ENCODE results near the gene ABLIM2.
A peak's percentile ranks its signal among the peaks of the same experiment; 100 is the strongest.

ABLIM2 gene

DNA sequence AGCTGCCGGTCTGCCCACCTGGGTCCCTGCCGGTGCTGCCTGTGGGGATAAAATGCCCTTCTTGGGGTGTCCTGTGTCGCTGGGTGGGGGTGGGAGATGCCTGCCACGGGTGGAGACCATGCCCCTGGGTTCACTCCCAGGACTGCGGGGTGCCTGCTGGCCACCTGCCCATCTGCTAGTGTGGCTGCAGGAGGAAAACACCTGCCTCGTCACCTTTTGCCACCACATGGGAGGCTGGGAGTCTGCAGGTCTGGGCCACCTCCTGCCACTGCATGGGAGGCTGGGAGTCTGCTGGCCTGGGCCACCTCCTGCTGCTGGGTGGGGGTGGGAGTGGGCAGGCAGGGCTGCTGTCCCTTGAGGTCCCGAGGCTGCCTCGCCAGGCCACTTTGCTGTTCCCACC, 160.2 kb downstream of the ABLIM2 start:
- no peak for DNase-seq

DNA sequence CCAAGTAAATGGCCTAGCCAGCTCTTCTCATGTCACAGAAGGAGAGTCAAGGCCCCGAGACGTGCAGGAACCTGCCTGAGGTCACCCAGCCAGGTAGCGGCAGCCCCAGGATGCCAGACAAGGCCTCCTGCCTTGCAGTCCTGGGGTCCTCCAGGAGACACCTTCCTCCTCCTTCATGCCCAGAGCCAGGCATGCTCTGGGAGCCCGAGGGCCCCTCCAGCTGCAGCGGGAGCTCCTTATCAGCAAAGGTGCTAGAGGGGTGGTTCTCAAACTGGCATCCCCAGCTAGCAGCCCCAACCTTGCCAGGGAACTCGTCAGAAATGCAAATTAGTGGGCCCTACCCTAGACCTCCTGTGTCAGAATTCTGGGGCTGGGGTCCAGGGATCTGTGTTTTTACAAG, 162.7 kb downstream of the ABLIM2 start:
- DNase-seq: no peak

DNA sequence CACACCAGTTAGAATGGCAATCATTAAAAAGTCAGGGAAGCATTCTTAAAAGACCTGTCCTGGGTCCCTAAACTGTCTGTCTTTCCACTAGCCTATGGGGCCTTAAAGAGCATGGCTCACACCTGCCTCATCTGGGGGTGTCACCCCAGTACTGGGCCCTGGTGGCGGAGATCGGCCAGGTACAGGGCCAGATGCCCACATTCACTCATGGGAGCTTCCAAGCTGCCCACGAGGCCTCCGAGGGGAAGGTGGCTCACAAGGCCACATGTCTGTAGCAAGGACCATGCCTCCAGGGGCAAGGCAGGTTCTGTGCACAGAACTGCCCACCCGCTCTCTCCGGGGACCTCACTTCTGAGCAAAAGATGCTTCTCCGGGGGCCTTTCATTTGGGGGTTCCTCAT, 163.5 kb downstream of the ABLIM2 start:
- DNase-seq: no peak

DNA sequence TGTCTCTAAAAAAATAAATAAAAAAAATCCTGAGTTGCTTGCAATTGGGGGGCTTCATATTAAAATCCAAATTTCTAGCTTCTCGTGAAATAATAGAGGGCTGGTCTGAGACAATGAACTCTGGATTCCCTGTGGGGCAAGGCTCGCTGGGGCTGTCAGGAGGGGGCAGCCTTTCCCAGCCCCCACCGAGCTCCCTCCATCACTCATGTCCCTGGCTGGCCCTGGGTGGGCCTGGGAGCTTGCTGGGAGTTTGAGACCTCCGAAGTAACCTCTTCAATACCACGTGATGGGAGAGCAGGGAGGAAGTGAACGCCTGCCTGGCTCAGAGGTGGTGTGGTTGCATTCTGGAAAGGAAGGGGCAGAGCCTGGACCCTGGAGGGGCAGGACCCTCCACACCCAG, 164.9 kb downstream of the ABLIM2 start:
- DNase-seq: no peak

DNA sequence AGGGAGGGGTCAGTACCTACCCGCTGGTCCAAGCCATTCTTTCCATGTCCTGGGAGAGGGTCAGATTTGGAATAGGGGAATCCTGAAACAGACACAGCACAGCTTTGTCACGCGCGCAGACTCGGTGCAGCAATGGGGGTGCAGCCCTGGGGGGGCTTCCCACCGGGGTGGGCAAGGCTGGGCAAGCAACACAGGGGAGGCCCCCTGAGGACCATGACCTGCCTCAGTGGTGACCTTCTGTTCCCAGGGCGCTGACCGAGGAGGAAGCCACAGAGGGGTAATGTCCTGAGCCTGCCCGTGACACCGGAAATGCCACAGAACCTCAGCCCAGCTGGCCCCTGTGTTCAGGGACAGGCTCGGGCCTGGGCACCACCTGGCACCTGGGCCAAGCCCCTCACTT, 165.8 kb downstream of the ABLIM2 start:
- DNase-seq: no peak

DNA sequence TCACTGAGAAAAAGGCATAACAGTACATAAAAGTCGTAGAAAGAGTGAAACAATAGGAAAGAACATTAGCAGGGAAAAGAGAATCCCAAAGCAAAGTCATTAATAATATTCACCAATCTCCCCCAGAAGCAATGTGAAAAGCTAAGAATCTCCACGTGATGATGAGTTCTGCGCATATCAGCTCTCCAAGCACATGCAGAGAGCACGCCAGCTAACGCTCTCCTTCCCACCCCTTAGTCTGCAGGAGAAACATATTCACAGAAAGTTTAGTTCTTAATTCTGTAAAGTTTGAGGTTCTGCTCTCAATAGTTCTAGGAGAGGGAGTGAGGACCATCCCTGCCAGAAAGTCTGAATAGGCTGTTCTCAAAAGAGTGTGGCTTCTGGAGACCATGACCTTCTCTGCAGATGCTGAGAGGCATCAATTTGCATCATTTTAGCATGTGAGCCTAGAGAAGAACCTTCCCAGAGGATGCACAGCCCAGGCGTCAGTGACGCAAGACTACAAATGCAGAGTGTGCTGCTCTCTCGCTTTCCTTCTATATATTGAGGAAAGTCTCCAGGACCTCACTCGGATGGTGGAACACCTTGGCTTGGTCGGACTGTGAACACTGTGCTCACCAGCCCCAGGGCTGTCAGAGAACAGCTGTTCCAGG, 167.7 kb downstream of the ABLIM2 start:
- no peak for DNase-seq

DNA sequence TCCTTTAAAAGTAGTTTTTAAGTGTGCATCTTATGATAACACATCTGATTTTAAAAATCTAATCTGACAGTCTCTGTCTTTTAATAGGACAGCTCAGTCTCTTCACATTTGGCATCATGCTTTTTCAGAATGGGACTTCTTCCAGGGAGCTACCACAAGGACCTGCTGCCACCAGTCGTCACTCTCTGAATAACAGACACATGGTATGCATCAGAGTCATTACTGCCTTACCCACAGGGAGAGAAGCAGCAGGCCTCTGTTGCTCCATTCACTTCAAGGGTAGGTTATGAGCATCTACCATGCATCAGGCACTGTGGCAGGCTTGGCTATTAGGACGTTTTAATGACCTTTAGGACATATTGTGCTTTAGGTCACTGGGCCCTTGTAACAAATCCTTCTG, 169.0 kb downstream of the ABLIM2 start:
- DNase-seq: no peak

DNA sequence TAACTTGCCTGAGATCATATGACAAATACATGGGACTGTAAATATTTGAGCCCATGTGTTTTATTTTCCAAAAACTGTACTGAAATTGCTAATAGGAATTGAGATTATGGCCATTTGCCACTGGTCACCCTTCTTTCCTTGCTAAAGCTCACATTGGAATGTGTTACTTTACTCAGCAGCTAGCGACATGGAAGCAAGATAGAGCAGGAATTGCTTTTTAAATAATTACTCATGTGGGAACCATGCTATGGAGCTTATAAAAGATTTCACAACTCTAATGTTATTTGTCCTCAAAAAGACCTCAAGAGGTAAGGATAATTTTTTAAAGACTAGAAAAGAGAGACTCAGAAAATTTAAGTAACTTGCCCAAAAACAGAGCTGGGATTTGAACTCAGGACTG, 170.2 kb downstream of the ABLIM2 start:
- no peak for DNase-seq

DNA sequence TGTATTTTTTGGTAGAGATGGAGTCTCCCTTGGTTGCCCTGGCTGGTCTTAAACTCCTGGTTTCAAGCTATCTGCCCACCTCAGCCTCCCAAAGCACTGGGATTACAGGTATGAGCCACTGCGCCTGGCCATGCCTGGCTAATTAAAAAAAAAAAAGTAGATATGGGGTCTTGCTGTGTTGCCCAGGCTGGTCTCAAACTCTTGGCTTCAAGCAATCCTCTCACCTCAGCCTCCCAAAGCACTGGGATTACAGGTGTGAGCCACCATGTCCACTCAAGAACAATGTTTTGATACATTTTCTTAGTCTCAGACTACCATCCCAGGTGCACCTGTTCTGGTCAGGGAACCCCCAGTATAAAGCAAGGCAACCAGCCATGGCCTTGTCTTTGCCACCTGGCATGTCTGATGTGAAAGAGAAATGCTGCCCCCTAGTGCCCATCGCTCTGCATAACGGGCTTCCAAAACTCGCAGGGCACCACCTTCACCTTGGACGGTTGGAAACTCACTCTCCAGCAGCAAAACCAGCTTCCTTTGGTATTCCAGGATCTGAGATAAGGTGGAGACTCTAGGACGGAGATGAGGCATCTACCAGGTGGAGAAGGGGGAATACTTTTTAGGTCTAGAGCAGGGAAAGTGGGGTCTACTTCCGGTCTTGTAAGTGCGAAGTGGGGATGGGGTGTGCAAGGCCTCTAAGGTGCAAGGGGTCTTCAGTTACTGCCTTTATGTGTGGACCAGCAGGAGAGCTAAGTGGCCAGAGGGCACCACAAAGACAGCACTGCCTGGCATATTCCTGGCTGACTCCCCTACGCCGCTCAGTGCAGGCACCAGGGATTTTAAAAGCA, 171.2 kb downstream of the ABLIM2 start:
- DNase-seq: peak; percentile 68

DNA sequence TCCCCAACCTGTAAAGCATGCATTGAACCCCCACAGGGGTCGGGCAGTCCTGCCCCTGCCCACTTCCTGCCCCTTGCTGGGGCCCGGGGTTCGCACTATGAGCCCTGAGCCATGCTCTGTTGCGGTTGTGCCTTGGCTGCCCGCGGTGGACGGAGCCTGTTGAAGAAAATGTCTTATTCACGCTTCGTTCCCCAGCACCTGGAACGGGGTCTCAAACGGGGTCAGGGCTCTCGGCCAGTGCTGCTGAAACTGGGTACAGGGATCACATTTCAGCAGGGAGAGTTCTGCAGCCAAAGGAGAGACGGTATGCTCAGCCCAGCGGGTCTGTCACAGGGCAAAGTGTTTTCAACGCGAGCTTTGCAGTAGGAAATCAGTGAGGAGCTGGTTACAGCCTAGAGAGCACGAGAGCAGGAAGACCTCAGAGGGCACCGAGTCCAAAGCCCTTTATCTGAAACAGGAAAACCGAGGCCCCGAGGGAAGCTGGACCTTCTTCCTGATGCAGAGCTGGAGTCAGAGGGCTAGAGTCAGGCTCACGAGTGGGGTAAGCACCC, 172.6 kb downstream of the ABLIM2 start:
- DNase-seq: no peak

DNA sequence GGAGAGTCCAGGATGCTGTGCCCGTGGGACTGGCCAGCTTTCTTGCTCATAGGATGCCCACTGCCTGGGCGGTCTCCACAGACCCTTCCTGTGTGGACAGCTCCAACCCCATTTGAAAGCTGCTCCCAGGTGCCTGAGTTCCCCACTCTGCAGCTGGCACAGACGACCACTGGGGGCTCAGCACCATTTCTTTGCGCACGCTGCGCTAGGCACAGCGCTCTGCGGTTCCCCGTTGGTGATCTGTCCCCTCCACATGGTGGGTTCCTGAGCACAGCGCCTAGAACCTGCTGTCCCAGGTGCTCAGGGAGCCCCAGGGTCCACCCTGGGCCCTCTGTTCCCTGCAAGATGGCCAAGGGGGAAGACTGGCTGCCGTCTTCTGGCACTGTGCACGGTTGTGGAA, 173.5 kb downstream of the ABLIM2 start:
- no peak for DNase-seq

DNA sequence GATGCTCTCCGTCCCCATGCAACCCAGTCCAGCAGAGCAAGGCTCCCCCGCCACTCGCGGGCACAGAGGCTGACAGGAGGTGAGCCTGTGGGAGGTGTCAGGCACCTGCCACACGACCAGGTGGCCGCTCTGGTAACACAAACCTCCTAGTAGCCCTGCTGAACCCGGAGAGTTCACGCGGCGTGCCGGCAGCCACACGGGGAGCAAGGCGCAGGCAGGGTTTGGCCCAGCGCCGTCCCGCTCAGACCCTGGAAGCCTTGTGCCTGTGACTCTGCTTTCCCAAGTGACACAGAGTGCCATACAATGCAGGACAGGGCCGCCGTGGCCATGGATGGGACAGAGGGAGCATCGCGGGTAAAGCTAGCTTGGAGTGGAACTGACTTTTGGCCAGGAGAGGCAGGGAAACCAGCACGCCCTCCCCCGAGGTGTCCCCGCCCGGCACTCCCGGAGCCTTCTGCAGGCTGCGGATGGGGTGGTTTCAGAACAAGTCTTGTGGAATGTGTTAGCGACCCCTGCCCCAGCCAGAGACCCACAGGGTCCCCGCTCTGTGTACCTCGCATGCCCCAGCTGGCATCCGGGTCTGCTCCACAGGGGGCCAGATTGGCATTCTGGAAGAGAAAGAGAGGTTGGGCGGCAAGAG, 174.2 kb downstream of the ABLIM2 start:
- DNase-seq: no peak

DNA sequence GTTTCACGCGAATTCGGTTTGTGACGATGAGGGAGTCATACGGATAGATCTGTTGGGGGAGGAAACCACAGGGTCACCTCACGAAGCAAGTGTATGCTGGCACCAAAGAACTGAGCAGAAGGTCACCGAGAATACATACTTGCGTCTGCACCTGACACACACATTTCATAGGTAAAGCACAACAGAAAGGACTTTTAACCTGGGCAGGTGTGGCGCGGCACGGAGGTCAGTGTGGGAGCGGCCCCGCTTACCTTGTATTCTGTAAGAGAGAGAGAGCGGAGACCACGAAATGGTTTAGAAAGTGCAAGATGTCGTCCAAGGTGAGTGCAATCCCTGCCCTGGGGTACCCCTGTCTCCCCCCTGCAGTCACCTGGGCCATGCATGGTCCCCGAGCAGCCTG, 175.3 kb downstream of the ABLIM2 start:
- no peak for DNase-seq

DNA sequence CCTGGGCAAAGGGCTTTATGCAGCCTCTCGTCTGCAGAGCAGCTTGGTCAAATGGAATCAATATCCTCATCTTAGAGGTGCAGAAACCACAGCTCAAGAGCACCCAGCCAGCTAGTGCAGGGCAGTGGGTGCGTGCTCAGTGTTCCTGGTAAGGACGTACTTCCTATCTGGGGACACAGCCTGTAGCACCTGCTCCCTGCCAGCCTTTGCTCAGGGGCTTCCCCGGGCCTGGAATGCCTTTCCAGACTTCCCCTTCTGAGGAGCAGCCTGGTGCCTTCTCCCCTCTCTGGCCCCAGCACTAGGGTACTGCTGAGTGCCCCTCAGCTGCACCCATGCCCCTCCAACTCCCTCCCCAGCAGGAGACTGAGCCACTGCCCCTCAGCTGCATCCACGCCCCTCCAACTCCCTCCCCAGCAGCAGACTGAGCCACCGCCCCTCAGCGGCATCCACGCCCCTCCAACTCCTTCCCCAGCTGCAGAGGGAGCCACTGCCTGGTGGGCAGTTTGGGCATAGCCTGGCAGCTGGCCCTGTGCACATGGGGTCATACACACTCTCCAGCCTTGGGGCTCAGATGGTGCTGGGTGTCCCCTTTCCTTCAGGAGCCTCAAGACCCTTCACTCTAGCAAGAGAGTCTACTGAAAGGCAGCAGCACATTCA, 176.7 kb downstream of the ABLIM2 start:
- no peak for DNase-seq

DNA sequence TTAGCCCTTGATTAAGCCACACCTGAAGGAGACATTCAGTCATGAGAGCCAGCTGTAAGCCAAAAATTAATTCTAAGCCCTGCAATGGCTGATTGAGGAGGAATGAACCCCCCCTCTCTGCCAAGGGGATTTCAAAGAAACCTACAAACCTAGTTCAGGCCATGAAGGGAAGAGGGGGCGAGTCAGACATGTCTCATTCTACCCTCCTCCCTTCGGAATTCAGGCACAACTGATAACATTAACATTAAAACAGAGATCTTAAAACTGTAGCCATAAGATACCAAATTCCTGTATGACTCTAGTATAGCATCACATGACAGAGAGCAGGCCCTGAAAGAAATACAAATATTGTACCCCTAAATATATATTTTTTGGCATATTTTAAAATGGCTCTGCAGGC, 178.6 kb downstream of the ABLIM2 start:
- no peak for DNase-seq

DNA sequence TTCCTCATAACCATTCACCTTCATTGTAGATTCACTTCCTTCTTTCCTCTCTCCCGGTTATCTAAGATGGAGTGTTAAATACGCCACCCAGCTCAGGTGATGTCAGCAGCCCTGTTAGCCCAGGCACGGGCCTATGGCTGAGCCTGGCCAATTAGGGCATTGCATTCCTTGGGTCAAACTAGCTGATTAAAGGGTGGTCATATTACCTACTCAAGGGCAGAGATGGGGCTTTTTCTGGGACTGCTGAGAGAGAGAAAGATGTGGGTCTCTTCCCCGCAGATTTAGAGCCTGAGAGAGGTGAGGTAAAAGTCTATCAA, 179.0 kb downstream of the ABLIM2 start:
- DNase-seq: no peak

DNA sequence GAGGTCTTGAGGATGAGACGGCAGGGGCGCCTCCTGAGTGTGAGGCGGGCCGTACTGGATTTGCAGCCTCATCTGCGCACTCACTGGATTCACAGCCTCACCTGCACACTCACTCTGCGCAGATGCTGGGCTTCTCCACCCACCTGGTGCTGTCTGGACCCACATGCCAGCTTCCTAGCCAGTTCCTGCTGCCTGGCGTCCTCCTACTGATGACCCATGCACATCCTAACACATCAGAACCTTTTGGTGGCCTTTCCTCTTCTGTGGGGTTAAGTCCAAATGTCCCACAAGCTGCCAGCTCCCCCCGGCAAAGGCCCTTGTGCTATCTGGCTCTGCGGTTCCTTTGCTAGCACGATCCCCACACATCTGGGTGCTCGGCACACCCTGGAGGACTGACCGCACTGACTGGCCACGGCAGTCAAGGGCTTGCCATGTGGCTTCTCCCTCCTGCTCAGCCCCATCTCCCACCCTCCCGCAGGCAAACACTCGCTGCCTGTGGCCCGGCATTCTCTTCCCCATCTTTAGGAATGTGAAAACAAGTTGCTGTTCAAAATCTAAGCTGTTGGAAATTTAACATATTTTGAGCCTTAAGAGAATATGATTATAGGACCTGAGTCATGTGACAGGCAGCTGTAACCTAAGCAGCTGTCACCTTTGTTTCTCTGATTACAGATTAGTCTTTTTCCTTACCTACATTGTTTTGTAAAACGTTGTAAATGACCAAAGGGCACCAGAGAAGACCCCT, 179.5 kb downstream of the ABLIM2 start:
- DNase-seq: no peak

DNA sequence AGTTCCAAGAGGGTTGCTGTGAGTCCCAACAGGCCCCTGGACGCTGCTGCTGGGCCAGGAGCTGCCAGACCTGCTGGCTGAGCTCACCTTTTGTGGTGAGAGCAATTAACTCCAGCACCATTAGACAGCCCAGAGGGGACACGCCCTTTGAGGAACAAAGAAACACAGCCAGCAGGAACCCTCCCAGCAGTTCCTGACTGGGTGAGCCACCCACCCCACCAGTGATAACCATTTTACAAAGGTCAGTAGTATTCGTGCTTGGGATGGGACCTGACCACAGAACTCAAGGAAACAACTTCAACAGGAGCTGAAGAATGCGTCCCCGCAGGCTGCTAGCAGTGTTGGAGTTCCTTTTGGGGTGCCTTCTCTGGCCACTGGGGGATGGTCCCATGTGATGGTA, 180.1 kb downstream of the ABLIM2 start:
- DNase-seq: no peak

DNA sequence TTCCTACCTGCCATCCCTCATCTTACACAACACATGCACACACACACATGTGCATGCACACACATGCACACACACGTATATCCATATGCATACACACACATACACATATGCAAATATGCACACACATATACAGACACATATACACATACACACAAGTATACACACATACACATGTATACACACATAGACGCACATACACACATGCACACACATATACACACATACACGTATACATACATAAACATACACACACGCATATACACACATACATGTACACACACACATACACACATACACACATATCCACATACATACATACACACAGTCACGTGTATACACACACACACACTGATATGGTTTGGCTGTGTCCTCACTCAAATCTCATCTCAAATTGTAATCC, 182.0 kb downstream of the ABLIM2 start:
- DNase-seq: no peak

DNA sequence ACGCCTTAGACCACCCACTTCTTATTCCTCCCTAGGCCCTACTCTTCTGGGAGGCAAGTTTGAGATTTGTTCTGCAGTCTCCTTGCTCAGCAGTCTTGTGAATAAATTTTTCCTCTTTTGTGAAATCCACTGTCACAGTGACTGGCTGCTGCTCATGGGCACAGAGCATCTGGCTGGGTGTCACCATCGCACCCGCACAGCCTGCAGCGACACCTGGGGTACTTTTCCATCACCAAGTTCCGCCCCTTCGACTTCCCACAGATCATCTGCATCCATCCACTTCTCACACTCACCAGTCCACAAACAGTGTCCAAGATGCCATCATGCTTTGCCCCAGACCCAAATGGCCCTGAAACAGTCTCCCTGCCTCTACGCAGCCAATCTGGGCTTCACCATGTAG, 182.6 kb downstream of the ABLIM2 start:
- no peak for DNase-seq

DNA sequence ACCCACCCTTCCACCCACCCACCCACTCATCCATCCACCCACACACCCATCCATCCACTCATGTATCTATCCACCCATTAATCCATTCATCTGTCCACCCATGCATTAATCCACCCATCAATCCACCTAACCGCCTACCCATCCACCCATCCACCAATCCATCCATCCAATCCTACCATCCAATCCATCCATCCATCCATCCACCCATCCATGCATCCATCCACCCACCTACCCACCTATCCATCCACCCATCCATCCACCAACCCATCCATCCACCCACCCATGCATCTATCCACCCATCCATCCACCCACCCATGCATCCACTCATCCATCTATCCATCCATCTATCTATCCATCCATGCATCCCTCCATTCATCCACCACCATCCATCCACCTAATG, 184.2 kb downstream of the ABLIM2 start:
- no peak for DNase-seq

DNA sequence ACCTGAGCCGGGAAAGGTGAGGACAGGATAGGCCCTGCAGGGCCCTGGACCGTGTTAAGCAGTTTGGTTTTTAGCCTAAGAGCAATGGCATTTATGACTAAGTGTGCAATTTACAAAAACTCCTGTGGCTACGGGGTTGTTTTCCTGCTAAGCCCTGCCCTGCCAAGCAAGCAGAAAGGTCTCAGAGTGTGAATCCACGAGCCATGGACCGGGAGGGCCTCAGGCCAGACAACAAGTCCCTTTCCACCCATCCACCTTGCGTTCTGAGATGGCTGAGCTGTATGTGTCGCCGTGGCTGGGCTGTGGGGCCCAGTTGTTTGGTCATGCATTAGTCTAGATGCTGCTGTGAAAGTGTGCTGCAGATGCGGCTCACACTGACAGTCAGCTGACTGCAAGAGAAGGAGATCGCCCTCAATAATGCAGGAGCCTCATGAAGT, 185.1 kb downstream of the ABLIM2 start:
- peak; percentile 32 for DNase-seq

All from T1000 (cell line).